ENCODE measurements around the gene MICU1. TPM values are rescaled to one million over a fixed set of nuclear protein-coding genes. Genes with fewer than 3 reads are reported as not detected.

Gene MICU1
- total RNA-seq, 4 donors from 2014 or later, result 21.9 to 36.2 (median 31.7) TPM

DNA sequence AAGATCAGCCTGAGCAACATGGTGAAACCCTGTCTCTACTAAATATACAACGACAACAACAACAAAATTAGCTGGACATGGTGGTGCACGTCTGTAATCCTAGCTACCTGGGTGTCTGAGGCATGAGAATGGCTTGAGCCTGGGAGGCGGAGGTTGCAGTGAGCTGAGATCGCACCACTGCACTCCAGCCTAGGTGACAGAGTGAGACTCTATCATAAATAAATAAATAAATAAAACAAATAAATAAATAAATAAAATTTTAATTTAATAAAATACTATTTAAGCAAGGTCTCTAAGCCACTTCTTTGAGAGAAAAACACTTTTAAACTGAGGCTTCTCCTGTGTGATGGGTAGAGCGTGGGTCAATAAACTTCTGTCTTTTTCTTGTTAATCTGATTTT lies 38.3 kb downstream of the MICU1 start:
- no peak for DNase-seq (ENCODE audit: low spot score)
- TF ChIP-seq CTCF (IDR thresholded peaks at IDR 0.05), result no peak
- no peak for ATAC-seq (ENCODE audit: low FRiP score)

DNA sequence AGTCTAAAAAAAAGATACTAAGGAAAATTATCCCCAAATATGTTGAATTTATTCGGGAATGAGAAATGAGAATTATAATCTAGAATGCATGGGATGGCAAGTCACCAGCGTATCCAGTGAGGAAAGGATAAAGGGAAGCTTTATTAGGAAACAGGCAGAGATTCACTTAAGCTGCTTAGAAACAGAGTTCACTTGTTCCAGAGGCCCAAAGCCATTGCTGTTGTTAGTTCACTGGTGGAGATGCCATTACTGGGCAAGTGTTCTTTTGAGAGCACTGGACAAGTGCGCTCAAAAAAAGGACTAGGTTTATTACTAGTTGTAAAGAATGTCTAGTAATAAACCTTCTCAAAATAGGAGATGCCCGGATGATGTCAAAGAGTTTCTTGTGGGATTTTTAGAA lies 51.2 kb downstream of the MICU1 start:
- DNase-seq (ENCODE audit: low spot score) (no peak), ATAC-seq (ENCODE audit: low FRiP score) (no peak)
- no peak for TF ChIP-seq CTCF (IDR thresholded peaks at IDR 0.05)

DNA sequence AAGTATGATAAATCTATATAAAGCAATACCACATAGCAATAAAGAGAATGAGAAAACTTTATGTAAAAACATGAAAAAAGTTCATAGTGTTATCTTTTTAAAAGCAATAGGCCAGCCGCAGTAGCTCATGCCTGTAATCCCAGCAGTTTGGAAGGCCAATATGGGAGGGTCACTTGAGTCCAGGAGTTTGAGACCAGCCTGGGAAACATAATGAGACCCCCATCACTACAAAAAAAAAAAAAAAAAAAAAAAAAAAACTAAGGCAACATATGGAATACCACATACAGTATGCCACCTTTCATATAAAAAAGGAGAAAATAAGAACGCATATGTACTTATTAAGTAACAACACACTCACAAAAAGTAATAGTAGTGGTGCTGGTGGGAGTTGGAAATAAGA lies 52.8 kb downstream of the MICU1 start:
- TF ChIP-seq CTCF (IDR thresholded peaks at IDR 0.05), result no peak
- ATAC-seq (ENCODE audit: low FRiP score) (no peak), DNase-seq (ENCODE audit: low spot score) (no peak)

GRCh38 chr10:72567889-72568640 lies 57.8 kb downstream of the MICU1 start:
- ATAC-seq (ENCODE audit: low FRiP score) (no peak), DNase-seq (ENCODE audit: low spot score) (no peak)
- no peak for TF ChIP-seq CTCF (IDR thresholded peaks at IDR 0.05)

DNA sequence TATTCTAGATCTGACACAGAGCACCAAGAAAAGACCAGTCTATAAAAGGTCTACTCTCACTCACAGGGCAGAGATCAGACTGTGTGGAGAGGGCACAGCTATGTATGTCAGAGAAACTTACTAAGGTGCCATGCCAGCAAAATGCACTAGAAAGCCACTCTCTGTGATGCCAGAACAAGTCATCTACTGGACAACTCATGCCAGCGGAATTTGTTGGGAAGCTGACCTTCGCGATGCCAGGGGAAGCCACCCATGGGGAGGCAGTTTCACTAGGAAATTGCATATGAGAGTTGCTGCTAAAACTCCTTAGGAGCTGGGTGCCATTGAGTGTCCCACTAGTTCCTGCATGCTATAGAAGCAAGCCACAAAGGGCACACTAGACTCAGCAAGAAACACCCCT lies 58.5 kb downstream of the MICU1 start:
- TF ChIP-seq CTCF (IDR thresholded peaks at IDR 0.05), result no peak
- DNase-seq (ENCODE audit: low spot score) (no peak), ATAC-seq (ENCODE audit: low FRiP score) (no peak)

DNA sequence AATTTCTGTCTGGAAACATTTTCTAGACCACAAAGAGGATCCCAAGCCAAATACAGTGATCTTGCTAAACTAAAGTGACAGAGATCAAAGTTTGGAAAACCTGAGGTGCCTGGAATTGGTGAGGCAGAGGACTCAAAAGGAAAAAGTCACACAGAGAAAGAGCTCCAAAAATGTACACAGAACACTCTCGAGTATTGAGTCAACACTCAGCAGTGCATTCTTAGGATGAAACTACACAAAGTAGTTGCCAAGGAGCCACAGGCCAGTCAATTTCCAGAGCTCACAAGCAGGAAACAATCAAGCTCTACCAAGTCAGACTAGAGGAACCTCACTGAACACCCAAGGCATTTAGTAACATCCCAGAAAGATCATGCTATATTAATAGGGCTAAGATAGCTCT lies 61.3 kb downstream of the MICU1 start:
- DNase-seq (ENCODE audit: low spot score) (no peak), ATAC-seq (ENCODE audit: low FRiP score) (no peak)
- TF ChIP-seq CTCF (IDR thresholded peaks at IDR 0.05), result no peak

DNA sequence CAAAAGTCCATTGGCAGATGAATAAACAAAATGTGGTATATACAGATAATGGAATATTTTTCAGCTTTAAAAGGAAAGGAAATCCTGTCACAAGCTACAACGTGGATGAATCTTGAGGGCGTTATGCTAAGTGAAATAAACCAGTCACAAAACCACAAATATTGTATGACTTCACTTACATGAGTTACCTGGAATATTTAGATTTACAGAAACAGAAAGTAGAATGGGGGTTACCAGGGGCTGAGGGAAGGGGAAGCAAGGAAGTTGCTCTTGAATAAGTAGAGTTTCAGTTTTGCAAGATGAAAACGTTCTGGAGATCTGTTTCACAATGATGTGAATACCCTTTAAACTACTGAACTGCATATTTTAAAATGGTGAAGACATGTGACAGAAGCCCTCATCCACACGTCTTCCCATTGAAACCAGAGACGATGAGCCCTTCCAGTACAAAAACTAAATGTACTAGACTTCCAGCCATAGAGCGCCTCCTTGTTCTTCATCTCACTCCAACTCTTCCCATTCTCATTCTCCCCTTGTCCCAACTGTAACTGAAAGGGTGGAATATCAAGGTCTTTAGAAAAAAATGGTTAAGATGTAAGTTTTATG lies 62.4 kb downstream of the MICU1 start:
- no peak for ATAC-seq (ENCODE audit: low FRiP score)
- no peak for DNase-seq (ENCODE audit: low spot score)
- no peak for TF ChIP-seq CTCF (IDR thresholded peaks at IDR 0.05)
